GM12801 (cell line): ENCODE data around the gene BOC.

Experiments
- TF ChIP-seq, protein P1 (sequence below): IDR thresholded peaks from one replicate; pipeline ENCODE4 v1.5.1; 2011; ENCODE audit warnings: control low read depth; ENCODE audit not compliant: insufficient read length; ENCODE audit errors: extremely low read depth

Gene BOC

DNA sequence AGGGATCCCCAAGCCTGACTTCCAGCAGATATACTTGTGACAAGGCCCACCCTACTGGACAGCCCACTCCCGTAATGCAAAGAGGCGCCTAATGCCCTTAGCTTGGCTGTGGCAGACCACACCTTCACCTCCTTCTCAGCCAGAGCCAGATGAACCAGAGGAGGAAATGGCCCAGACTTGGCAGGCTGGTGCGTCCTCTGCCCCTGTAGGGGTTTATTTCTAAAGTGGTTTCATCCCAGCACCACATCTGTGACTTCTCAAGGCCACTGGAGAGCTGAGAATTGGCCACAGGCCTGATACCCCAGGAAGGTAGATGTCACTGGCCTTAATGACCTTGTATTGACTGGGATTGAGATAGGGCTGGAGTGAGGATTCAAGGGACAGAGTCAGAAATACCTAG lies 29.5 kb downstream of the BOC start:
- TF ChIP-seq, protein P1, sequence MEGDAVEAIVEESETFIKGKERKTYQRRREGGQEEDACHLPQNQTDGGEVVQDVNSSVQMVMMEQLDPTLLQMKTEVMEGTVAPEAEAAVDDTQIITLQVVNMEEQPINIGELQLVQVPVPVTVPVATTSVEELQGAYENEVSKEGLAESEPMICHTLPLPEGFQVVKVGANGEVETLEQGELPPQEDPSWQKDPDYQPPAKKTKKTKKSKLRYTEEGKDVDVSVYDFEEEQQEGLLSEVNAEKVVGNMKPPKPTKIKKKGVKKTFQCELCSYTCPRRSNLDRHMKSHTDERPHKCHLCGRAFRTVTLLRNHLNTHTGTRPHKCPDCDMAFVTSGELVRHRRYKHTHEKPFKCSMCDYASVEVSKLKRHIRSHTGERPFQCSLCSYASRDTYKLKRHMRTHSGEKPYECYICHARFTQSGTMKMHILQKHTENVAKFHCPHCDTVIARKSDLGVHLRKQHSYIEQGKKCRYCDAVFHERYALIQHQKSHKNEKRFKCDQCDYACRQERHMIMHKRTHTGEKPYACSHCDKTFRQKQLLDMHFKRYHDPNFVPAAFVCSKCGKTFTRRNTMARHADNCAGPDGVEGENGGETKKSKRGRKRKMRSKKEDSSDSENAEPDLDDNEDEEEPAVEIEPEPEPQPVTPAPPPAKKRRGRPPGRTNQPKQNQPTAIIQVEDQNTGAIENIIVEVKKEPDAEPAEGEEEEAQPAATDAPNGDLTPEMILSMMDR: no peak

DNA sequence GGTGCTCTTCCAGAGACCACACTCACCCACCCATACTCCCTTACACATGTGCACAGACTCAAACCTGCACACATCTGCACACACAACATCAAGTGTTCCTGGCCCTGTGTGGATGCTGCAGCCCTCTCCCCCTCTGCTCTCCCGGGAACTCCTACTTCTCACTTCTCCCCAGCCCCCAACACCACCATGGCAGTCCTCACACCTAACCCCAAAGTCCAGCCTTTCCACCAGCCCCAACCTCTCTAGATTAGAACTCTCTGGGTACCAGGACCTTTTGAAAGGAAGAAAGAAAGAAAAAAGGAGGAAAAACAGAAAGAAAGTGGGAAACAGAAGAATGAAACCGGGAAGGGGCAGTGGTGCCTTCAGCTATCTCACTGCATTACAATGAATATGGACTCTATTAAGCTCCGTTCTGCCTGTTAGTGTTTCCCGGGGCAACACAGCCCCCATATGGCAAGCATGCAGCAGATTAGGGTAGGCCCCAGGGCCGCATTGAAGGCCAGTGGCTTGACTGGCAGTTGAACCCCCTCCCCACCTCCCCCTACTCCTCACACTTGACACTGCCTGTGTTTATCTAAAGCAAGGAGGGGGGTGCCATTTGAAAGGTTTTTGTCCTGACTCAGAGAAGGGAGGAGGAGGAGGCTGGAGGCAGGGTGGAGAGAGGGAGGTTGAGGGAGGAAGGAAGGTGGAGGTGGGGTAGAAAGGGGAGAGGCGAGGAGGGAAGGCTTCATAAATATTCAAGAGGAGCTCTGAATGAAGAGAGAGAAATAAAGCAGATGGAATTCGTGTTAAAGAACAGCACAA lies 30.1 kb downstream of the BOC start:
- TF ChIP-seq, protein P1: no peak

DNA sequence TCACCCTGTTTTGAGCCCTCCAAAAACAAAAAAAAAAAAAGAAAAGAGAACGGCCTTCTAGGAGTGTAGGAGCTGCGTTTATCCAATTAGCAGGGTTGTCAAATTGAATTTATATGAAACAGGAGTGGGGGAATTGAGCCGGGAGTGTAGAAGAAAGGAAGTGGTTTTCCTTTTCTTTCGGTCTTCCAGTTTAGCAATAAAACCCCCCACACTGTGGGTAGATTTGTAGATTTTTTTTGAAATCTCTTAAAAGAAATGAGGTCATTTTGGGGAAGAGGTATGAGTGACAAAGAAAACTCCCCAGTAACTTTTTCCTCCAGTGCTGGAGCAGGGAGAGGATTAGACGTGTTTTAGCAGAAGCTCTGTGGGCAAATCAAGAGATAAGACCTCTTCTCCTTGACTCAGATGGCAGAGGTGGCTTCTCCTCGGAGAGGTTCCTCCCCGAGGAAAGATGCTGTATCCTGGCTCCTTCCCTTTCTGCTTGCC lies 30.8 kb downstream of the BOC start:
- TF ChIP-seq, protein P1: no peak

DNA sequence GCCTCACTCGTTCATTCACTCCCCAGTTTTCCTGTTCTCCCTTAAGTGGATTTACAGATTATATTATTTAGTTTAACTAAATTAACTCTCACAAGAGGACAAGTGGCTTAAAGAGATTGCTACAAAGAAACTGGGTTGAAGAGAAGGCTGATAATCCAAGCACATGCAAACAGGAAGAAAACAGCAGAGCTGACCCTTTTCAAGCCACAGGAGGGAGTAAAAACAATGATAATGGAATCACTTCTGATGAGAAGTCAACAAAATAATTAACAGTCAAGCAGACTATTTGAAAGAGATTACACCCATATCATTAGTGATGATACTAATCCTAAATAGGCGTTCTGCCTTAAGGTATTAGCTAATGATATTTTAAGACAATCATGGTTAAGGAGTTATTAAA lies 31.7 kb downstream of the BOC start:
- TF ChIP-seq, protein P1: no peak

DNA sequence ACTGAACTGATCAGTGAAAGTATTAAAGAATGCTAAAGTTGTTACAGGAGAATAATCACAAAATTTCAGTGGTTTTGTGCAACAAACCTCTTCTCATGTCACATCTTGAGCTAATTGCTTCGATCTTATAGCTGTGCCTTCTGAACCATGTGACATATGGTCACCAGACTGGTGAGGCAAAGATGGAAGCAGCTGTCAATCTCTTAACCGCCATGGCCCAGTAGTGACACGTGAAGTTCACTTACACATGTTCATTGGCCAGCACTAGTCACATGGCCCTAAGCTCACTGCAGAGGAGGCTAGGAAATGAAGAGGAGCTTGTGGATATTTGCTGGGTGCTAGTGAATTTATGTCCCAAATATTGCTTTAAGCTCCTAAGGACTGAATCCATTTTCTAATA lies 32.5 kb downstream of the BOC start:
- TF ChIP-seq, protein P1: no peak

DNA sequence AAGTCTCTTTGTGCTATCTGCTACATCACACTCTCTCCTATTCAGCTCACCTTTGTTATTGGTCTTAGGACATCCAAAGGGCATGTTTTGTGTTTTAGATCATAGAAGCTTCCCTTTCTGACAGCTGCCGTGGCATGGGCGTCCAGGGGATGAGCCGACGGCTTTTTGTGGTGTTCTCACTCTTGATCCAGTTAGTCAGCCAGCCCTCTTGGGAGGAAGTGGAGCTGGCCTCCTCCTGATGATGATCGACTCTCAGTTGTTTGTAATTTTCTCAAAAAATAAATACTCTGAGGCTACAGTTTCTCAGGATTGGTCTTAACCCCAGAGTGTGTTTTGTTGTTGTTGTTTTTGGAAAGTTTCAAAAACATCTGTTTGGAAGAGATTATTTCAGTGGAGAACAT lies 34.4 kb downstream of the BOC start:
- TF ChIP-seq, protein P1: no peak

DNA sequence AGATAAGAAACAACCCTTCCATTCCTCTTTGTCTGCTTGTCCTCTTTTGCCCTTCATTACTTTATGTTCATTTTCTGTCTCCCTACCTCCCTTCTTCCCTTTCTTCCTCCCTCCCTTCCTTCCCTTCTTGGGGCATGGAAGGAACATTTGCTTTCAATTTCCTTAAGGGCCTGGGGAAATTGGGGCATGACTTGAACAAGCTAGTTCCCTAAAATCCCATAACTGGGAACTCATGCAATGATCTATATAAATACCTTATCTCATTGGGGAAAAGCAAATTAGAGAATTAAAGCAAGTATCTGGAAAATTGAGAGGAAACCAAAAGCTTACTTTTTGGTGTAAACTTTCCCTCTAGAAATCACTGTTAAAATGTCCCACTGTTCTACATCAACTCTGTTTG lies 35.7 kb downstream of the BOC start:
- TF ChIP-seq, protein P1: no peak
